Right atrium auricular region (tissue), 2 donors: ENCODE results near the gene HYAL2. TPM values are rescaled to one million over a fixed set of nuclear protein-coding genes. Genes with fewer than 3 reads are reported as not detected.
"Not testable (repeated sequence)": the region's sequence is repeated elsewhere in the genome, so short reads cannot be mapped to it uniquely, and the experiment has no call there.

ENCODE experiments used
- DNase-seq: peaks from one replicate; pipeline ENCODE4 v3.0.0-alpha.2; 2019; ENCODE audit warnings: low spot score
- H3K27ac ChIP-seq, 2 donors: fragments of 200-600 bp; sonication (generic); 1 replicate in 1 of 2; 2 replicates in 1 of 2; pipeline ENCODE4 v1.5.1; 2016 to 2019
- H3K27me3 ChIP-seq, 2 donors: fragments of 200-600 bp; sonication (generic); one replicate each; pipeline versions ENCODE4 v1.5.1 to v1.6.0; 2017 to 2019
- H3K36me3 ChIP-seq: fragments of 200-600 bp; sonication (generic); one replicate; pipeline ENCODE4 v1.5.1; 2016
- H3K4me1 ChIP-seq, 2 donors: fragments of 200-600 bp; sonication (generic); one replicate each; pipeline versions ENCODE4 v1.5.1 to v1.6.0; 2017 to 2019
- H3K4me3 ChIP-seq, 2 donors: fragments of 200-600 bp; sonication (generic); 1 replicate in 1 of 2; 2 replicates in 1 of 2; pipeline ENCODE4 v1.5.1; 2017 to 2019; ENCODE audit warnings: mild to moderate bottlenecking in 1 of 2, moderate library complexity in 1 of 2
- H3K9me3 ChIP-seq, 2 donors: fragments of 200-600 bp; sonication (generic); one replicate each; pipeline ENCODE4 v1.5.1; 2019
- total RNA-seq, 2 donors: library from RNA; depleted of rRNA; stranded (reverse); fragments of >200 nt; gene quantifications; one replicate each; pipeline ENCODE4 v1.1.0, GENCODE V29; 2016
- TF ChIP-seq, protein P1 (sequence below), 2 donors: fragments of 200-600 bp; sonication (generic); IDR thresholded peaks; one replicate each; pipeline ENCODE4 v1.5.1; 2019; ENCODE audit warnings: antibody characterized with exemption in 2 of 2

HYAL2 gene
- total RNA-seq, 2 donors from 2014 or later, result 129 to 198 TPM

DNA sequence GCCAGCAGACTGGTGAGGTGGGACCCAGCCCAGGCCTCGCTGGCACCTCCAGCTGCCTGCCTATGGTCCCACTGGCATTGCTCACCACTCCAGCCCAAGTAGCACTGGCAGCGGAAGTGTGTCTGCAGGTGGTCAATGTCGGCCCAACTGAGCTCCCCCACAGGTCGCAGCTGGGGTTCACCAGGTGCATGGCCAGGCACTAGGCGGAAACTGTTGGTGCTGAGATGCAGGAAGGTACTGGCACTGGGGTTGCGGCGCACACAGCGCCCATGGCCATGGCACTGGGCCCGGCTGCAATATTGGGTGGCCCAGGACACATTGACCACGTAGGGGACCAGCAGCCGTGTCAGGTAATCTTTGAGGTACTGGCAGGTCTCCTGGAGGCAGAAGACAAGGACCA lies 4.4 kb downstream of the HYAL2 start:
- H3K9me3 ChIP-seq, result no peaks in the 10 kb centered on the region
- TF ChIP-seq, protein P1, sequence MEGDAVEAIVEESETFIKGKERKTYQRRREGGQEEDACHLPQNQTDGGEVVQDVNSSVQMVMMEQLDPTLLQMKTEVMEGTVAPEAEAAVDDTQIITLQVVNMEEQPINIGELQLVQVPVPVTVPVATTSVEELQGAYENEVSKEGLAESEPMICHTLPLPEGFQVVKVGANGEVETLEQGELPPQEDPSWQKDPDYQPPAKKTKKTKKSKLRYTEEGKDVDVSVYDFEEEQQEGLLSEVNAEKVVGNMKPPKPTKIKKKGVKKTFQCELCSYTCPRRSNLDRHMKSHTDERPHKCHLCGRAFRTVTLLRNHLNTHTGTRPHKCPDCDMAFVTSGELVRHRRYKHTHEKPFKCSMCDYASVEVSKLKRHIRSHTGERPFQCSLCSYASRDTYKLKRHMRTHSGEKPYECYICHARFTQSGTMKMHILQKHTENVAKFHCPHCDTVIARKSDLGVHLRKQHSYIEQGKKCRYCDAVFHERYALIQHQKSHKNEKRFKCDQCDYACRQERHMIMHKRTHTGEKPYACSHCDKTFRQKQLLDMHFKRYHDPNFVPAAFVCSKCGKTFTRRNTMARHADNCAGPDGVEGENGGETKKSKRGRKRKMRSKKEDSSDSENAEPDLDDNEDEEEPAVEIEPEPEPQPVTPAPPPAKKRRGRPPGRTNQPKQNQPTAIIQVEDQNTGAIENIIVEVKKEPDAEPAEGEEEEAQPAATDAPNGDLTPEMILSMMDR (IDR thresholded peaks at IDR 0.05), result no peak
- peaks cover 0 to 58% of the 10 kb centered on the region in 2 donors for H3K4me1 ChIP-seq
- DNase-seq, result no peak
- H3K4me3 ChIP-seq, result peak overlapping the region; percentile 10 to 70
- H3K27me3 ChIP-seq, result no peaks in the 10 kb centered on the region
- peaks cover 26% of the 10 kb centered on the region for H3K36me3 ChIP-seq
- peak overlapping the region in 1 of 2 donors; percentile 93 for H3K27ac ChIP-seq

DNA sequence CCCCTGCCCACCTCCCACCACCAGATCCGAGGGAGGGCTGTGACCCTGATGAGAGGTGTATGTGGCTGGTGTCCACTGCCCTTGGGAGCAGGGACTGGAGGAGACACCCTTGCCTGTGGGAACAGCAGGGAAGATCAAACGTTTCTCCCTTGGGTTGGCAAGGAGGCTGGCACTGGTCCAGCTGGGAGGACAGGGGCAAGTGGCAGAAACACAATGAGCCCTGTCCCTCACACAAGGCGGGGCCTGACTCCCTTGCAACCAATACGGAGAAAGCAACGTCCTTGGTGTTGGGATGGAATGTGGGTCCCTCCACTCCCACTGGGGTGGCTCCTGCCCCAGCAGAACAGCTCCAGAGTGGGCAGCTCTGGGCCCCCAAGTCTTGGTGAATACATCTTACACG lies 5.2 kb downstream of the HYAL2 start:
- H3K36me3 ChIP-seq, result peaks cover 26% of the 10 kb centered on the region
- peak overlapping the region in 1 of 2 donors; percentile 93 for H3K27ac ChIP-seq
- H3K4me3 ChIP-seq, result no peak overlapping the region
- no peak for DNase-seq
- H3K9me3 ChIP-seq, result no peaks in the 10 kb centered on the region
- no peaks in the 10 kb centered on the region for H3K27me3 ChIP-seq
- TF ChIP-seq, protein P1 (IDR thresholded peaks at IDR 0.05), result no peak
- H3K4me1 ChIP-seq, result peaks cover 0 to 50% of the 10 kb centered on the region in 2 donors

GRCh38 chr3:50316657-50317242 lies 5.8 kb downstream of the HYAL2 start:
- Histone ChIP-seq H3K4me3 (no peak overlapping the region), H3K9me3 (no peaks in the 10 kb centered on the region), H3K27ac (peak overlapping the region in 1 of 2 donors; percentile 93), H3K4me1 (peaks cover 0 to 44% of the 10 kb centered on the region in 2 donors), H3K36me3 (peaks cover 26% of the 10 kb centered on the region), H3K27me3 (no peaks in the 10 kb centered on the region)
- TF ChIP-seq, protein P1 (IDR thresholded peaks at IDR 0.05), result no peak
- no peak for DNase-seq

- Histone ChIP-seq H3K27ac (no peak overlapping the region), H3K9me3 (no peaks in the 10 kb centered on the region), H3K4me3 (no peak overlapping the region), H3K27me3 (no peaks in the 10 kb centered on the region), H3K4me1 (peaks cover 0 to 34% of the 10 kb centered on the region in 2 donors), H3K36me3 (peaks cover 26% of the 10 kb centered on the region)
- no peak for DNase-seq
- TF ChIP-seq, protein P1 (IDR thresholded peaks at IDR 0.05), result no peak
These were observed 7.7 kb downstream of the HYAL2 start for GRCh38 chr3:50314816-50315215.

GRCh38 chr3:50314342-50314741 lies 8.2 kb downstream of the HYAL2 start:
- TF ChIP-seq, protein P1 (IDR thresholded peaks at IDR 0.05), result no peak
- H3K4me3 ChIP-seq, result no peak overlapping the region
- DNase-seq, result no peak
- H3K27ac ChIP-seq, result no peak overlapping the region
- H3K36me3 ChIP-seq, result peaks cover 26% of the 10 kb centered on the region
- no peaks in the 10 kb centered on the region for H3K27me3 ChIP-seq
- no peaks in the 10 kb centered on the region for H3K9me3 ChIP-seq
- H3K4me1 ChIP-seq, result peaks cover 0 to 29% of the 10 kb centered on the region in 2 donors

DNA sequence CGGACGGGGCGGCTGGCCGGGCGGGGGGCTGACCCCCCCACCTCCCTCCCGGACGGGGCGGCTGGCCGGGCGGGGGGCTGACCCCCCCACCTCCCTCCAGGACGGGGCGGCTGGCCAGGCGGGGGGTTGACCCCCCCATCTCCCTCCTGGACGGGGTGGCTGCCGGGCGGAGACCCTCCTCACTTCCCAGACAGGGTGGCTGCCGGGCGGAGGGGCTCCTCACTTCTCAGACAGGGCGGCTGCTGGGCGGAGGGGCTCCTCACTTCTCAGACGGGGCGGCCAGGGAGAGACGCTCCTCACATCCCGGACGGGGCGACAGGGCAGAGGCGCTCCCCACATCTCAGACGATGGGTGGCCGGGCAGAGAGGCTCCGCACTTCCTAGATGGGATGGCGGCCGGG lies 10.5 kb downstream of the HYAL2 start:
- DNase-seq, H3K36me3 ChIP-seq, H3K4me3 ChIP-seq, H3K4me1 ChIP-seq, H3K27me3 ChIP-seq, H3K27ac ChIP-seq, H3K9me3 ChIP-seq: not testable (repeated sequence)
